ENCODE measurements around the gene OR1F1. TPM values are rescaled to one million over a fixed set of nuclear protein-coding genes. Genes with fewer than 3 reads are reported as not detected.
"Not testable (repeated sequence)": the region's sequence is repeated elsewhere in the genome, so short reads cannot be mapped to it uniquely, and the experiment has no call there.

The OR1F1 gene
- total RNA-seq, 3 donors from 2014 or later: not detected

GRCh38 chr16:3174618-3175148 is 13.3 kb upstream of the OR1F1 start:
- Mint-ChIP-seq H3K36me3 (ENCODE audit: insufficient read depth) (no peaks in the 10 kb centered on the region), H3K4me3 (no peak overlapping the region), H3K9me3 (no peaks in the 10 kb centered on the region), H3K4me1 (ENCODE audit: low read depth) (peaks cover 31% of the 10 kb centered on the region), H3K27me3 (ENCODE audit: low read depth) (peaks cover 68% of the 10 kb centered on the region)
- ATAC-seq: no peak
- no peak for DNase-seq

DNA sequence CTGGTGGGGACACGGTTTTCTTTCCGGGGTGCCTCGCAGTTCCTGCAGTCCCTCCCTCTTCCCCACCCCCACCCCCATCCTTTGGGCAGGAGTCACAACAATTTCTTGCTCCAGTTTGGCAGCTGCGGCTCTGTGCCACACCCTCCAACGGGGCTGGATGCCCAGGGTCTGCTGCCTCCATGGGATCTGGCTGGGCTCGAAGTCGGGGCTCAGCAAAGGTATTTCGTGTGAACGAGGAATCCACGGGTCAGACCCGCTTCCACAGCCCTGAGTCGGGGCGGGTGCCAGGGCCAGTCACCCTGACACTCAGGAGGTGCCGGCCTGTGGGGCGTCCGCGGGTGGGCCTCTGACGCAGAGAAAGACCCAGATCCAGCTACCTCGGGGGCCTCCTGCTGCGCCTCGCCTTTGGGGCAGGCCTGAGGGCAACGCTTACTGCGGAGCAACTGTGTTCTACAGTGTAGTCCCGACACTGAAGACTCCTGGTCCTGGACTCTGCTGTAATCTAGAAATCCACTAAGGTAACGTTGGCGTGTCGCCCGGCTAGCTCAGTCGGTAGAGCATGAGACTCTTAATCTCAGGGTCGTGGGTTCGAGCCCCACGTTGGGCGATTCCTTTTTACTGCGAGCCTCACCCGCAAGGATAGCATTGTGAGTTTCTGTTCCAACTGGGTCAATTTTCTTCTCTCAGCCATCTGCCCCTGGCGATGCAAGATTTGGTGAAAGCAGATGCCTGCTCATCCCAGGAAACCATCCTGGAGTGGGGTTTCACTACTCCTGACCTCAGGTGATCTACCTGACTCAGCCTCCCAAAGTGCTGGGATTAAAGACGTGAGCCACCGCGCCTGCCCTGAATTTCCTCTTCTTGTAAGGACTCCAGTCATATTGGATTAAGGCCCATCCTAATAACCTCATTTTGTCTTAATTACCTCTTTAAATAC is 12.6 kb upstream of the OR1F1 start:
- Mint-ChIP-seq H3K27me3 (ENCODE audit: low read depth) (peaks cover 76% of the 10 kb centered on the region), H3K4me3 (no peak overlapping the region), H3K4me1 (ENCODE audit: low read depth) (peaks cover 31% of the 10 kb centered on the region), H3K36me3 (ENCODE audit: insufficient read depth) (no peaks in the 10 kb centered on the region), H3K9me3 (no peaks in the 10 kb centered on the region)
- ATAC-seq: no peak
- DNase-seq: no peak

DNA sequence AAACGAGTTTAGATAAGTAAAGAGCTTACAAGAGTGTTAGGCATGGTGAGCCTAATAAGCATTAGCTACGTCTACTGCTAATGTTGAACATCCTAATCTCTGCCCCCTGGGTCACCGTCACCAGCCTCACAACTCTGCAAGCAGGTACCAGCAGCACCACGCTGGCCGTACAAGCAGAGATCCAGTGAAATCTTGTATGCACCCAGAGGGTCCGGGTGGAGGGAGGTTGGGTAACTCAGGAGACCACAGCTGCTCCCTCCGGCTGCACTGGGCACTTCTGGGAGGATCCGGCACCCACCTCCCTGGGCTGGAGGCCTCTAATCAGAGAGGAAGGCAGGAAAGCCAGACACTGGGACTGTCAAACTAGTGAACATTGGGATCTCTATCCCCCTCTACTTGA is 8.4 kb upstream of the OR1F1 start:
- H3K27me3 Mint-ChIP-seq (ENCODE audit: low read depth): peaks cover 91% of the 10 kb centered on the region

GRCh38 chr16:3180445-3180878 is 7.5 kb upstream of the OR1F1 start:
- peaks cover 24% of the 10 kb centered on the region for H3K4me1 Mint-ChIP-seq (ENCODE audit: low read depth)
- no peak for ATAC-seq
- DNase-seq: no peak
- H3K9me3 Mint-ChIP-seq: no peaks in the 10 kb centered on the region
- no peak overlapping the region for H3K4me3 Mint-ChIP-seq
- no peaks in the 10 kb centered on the region for H3K36me3 Mint-ChIP-seq (ENCODE audit: insufficient read depth)
- peaks cover 87% of the 10 kb centered on the region for H3K27me3 Mint-ChIP-seq (ENCODE audit: low read depth)

More for the DNA sequence above, 8.4 kb upstream of the OR1F1 start:
- H3K4me3 Mint-ChIP-seq: no peak overlapping the region
- ATAC-seq (no peak), DNase-seq (no peak)
- H3K36me3 Mint-ChIP-seq (ENCODE audit: insufficient read depth): no peaks in the 10 kb centered on the region
- no peaks in the 10 kb centered on the region for H3K9me3 Mint-ChIP-seq
- peaks cover 24% of the 10 kb centered on the region for H3K4me1 Mint-ChIP-seq (ENCODE audit: low read depth)

DNA sequence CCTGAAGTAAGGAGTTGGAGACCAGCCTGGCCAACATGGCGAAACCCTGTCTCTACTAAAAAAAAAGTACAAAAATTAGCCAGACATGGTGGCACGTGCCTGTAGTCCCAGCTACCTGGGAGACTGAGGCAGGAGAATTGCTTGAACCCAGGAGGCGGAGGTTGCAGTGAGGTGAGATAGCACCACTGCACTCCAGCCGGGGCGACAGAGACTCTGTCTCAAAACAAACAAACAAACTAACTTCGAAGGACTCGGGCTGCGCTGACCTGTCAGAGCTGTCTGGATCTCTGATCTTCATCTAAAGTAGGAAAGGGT is 5.8 kb upstream of the OR1F1 start:
- H3K4me1 Mint-ChIP-seq (ENCODE audit: low read depth): peaks cover 21% of the 10 kb centered on the region
- not testable (repeated sequence) for H3K9me3 Mint-ChIP-seq; DNase-seq; ATAC-seq; H3K36me3 Mint-ChIP-seq (ENCODE audit: insufficient read depth)
- peak overlapping the region; percentile 71 for H3K4me3 Mint-ChIP-seq
- H3K27me3 Mint-ChIP-seq (ENCODE audit: low read depth): peaks cover 82% of the 10 kb centered on the region

DNA sequence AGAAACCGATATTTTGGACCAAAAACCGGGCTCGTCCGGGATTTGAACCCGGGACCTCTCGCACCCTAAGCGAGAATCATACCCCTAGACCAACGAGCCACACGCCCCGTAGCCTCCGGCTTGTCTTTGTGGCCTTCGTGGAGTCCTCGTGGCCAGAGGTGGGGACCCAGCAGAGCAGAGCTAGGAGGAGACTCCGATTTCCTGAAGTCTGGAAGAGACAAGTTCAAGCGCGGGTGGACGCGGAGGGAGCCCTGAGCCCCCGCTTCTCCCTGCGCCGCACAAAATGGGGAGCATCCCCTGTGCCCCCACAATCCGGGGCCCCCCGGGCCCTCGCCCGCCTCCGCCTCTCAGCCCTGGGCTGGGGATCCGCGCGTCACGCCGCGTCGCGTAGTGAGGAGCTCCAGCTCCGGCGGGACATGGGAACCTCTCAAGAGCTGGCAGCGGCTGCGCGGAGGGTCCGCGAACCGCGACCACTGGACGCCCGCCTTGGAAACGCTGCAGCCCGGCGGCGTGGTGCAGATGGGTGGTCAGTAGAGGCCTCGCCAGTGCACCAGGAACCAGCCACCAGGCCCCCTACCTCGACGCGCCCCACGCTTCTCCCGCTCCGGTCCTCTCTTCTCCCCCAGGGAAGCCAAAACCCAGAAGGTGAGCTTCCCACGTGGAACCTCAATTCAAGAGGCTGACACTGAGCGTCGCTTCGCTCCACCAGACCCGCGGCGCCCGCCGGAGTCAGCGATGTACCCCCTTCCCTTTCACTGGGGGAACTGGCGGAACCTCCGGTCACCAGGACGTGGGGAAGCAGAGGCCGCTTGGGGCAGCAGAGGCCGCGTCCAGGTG is 5.2 kb upstream of the OR1F1 start:
- H3K36me3 Mint-ChIP-seq (ENCODE audit: insufficient read depth): no peaks in the 10 kb centered on the region
- peak overlapping the region; percentile 71 for H3K4me3 Mint-ChIP-seq
- no peaks in the 10 kb centered on the region for H3K9me3 Mint-ChIP-seq
- H3K27me3 Mint-ChIP-seq (ENCODE audit: low read depth): peaks cover 82% of the 10 kb centered on the region
- H3K4me1 Mint-ChIP-seq (ENCODE audit: low read depth): peaks cover 26% of the 10 kb centered on the region
- DNase-seq (no peak), ATAC-seq (peak; percentile 58 to 67)

DNA sequence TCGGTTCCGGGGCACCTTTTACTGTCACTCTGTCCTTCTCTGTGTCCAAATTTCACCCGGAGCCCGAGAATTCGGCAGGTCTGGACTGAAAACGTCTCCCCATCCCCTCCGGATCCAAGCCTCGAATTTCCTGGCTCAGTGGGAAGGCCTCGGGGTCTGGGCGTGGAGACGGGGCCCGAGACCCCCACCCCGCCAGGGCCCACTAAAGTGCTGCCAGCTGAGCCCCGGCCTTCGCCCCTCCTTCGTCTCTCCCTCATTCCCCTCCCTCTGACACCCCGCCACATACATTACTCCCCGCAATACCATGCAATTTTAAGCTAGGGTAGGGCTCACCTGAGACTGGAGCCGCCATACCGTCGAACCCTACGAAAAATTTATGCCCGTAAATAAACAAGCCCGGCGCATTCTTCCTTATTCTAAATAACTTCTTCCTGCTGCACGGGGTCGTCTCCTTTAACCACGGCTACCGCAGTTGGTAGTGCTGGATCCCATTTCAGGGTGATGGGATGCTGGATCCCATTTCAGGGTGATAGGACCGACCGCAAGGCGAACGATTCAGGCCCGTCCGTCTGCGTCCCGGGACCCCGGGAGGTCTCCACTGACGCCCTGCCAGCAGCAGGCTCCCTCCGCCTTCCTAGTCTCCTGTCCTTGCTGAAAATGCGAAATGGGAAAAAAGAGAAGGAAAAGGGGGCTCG is 4.4 kb upstream of the OR1F1 start:
- Mint-ChIP-seq H3K4me1 (ENCODE audit: low read depth) (peaks cover 31% of the 10 kb centered on the region), H3K36me3 (ENCODE audit: insufficient read depth) (no peaks in the 10 kb centered on the region), H3K4me3 (peak overlapping the region; percentile 68), H3K27me3 (ENCODE audit: low read depth) (peaks cover 82% of the 10 kb centered on the region), H3K9me3 (no peaks in the 10 kb centered on the region)
- ATAC-seq (no peak), DNase-seq (no peak)

GRCh38 chr16:3186946-3187690 is 886 bp upstream of the OR1F1 start:
- Mint-ChIP-seq H3K4me1 (ENCODE audit: low read depth) (peaks cover 55% of the 10 kb centered on the region), H3K27me3 (ENCODE audit: low read depth) (peaks cover 82% of the 10 kb centered on the region), H3K4me3 (peak overlapping the region; percentile 71), H3K9me3 (no peaks in the 10 kb centered on the region), H3K36me3 (ENCODE audit: insufficient read depth) (no peaks in the 10 kb centered on the region)
- DNase-seq: no peak
- ATAC-seq: no peak

DNA sequence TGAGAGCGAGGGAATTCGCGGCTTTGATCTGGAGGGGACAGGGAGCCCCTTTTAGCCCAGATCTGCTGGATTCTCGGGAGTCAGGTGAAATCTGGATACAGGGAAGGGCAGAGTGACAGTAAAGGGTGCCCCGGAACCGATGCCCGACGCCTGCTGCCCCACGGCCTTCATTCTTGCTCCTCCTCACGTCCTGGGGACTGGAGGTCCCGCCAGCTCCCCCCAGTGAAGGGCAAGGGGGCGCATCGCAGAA is 596 bp downstream of the OR1F1 start:
- Mint-ChIP-seq H3K36me3 (ENCODE audit: insufficient read depth) (no peaks in the 10 kb centered on the region), H3K9me3 (no peaks in the 10 kb centered on the region), H3K27me3 (ENCODE audit: low read depth) (peaks cover 80% of the 10 kb centered on the region), H3K4me3 (peak overlapping the region; percentile 71), H3K4me1 (ENCODE audit: low read depth) (peaks cover 44% of the 10 kb centered on the region)
- ATAC-seq (no peak), DNase-seq (no peak)

DNA sequence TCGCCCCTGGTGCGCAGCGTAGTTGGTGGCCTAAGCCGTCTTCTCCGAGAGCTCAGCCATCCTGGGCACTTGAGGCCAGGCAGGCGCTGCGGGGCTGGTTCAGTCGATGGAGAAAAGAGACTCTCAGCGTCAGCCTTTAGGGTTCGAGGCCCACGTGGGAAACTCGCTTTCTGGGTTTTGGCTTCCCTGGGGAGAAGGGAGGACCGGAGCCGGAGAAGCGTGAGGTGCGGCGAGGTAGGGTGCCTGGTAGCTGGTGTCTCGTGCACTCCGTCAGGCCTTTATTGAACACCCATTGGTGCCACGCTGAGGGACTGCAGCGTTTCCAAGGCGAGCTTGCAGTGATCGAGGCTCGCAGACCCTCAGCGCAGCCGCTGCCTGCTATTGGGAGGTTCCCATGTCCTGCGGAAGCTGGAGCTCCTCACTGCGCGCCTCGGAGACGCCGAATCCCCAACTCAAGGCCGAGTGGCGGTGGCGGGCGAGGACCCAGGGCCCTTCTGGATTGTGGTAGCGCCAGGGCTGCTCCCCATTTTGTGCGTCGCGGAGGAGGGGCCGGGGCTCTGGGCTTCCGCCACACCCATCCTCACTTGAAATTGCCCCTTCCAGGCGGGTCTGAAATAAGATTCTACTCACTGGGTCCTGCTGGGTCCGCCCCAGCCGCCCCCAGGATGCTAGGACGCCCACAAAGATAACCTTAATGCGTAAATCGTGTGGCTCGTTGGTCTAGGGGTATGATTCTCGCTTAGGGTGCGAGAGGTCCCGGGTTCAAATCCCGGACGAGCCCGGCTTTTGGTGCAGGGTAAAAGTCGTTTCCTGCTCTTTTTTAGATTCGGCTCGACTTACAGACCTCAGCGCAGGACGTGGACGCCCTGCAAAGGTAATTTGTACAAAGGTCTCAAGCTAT is 1.2 kb downstream of the OR1F1 start:
- H3K27me3 Mint-ChIP-seq (ENCODE audit: low read depth): peaks cover 80% of the 10 kb centered on the region

DNA sequence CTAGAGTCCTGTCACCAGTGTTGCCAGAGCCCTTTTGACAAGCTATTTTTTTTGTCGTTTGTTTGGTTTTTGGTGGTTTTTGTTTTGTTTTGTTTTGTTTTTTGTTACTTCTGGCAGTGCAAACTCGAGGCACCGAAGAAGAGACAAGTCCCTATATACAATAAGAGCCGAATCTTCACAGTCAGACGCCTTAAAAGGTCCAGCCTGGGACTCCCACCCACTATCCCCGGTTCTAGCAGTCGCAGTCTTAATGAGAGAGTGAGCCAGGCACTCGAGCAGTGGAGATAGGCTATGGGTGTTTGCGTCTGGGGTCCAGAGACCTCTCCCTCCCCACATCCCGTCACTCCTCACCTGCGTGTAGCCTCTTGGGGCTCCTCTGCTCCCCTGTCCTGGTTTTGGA is 1.9 kb downstream of the OR1F1 start:
- peaks cover 41% of the 10 kb centered on the region for H3K4me1 Mint-ChIP-seq (ENCODE audit: low read depth)
- DNase-seq (no peak), ATAC-seq (no peak)
- peaks cover 82% of the 10 kb centered on the region for H3K27me3 Mint-ChIP-seq (ENCODE audit: low read depth)
- peak overlapping the region; percentile 71 for H3K4me3 Mint-ChIP-seq
- no peaks in the 10 kb centered on the region for H3K9me3 Mint-ChIP-seq
- H3K36me3 Mint-ChIP-seq (ENCODE audit: insufficient read depth): no peaks in the 10 kb centered on the region

More for the DNA sequence above, 1.2 kb downstream of the OR1F1 start:
- peaks cover 42% of the 10 kb centered on the region for H3K4me1 Mint-ChIP-seq (ENCODE audit: low read depth)
- no peaks in the 10 kb centered on the region for H3K9me3 Mint-ChIP-seq
- ATAC-seq (peak; percentile 25 to 35), DNase-seq (no peak)
- H3K4me3 Mint-ChIP-seq: peak overlapping the region; percentile 71
- no peaks in the 10 kb centered on the region for H3K36me3 Mint-ChIP-seq (ENCODE audit: insufficient read depth)

DNA sequence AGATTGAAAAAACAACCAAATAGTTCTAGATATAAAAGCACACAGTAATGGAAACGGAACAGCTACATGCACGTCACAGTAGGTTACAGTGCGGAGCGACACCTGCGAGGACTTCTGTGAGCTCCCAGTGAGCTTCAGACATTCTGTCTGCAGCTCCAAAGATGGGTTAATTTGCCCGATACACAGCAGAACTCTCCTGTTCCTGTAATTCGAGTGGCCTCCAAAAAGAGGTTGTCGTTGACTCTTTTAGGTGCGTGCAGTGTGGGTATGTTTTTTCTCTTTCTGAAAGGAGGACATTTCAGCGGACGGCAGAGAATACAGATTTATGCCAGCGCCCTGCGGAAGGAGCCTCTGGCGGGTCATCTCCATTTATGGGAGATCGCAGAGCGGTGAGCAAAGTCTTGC is 2.9 kb downstream of the OR1F1 start:
- Mint-ChIP-seq H3K27me3 (ENCODE audit: low read depth) (peaks cover 86% of the 10 kb centered on the region), H3K4me1 (ENCODE audit: low read depth) (peaks cover 41% of the 10 kb centered on the region), H3K36me3 (ENCODE audit: insufficient read depth) (no peaks in the 10 kb centered on the region), H3K9me3 (no peaks in the 10 kb centered on the region), H3K4me3 (peak overlapping the region; percentile 66)
- DNase-seq (no peak), ATAC-seq (no peak)

DNA sequence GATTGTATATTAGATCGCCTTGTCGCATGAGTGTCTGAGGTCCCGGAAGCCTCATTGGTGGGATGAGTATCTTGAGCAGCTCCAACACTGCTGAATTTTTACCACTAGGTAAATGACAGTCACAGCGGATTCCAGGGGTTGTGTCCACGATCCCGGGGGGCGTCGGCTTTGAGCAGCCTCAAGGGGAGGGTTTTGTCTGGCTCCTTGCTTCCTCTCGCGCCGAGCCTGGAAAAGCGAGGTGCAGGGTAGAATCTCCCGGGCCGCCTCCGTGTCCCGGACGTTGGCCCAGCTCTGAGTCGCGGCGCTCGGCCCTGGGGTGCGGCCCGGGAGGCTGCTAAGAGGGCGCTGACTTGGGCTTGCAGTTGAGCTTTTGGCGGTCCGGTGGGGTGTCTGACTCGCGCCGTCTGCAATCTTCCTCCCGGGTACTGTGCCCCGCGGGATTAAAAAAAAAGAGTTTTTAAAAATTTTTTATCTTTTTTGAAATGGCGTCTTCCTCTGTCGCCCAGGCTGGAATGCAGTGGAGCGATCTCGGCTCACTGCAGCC is 4.5 kb downstream of the OR1F1 start:
- H3K4me1 Mint-ChIP-seq (ENCODE audit: low read depth): peaks cover 37% of the 10 kb centered on the region

More for the DNA sequence above, 4.5 kb downstream of the OR1F1 start:
- no peak for ATAC-seq
- peaks cover 77% of the 10 kb centered on the region for H3K27me3 Mint-ChIP-seq (ENCODE audit: low read depth)
- no peaks in the 10 kb centered on the region for H3K9me3 Mint-ChIP-seq
- no peak overlapping the region for H3K4me3 Mint-ChIP-seq
- DNase-seq: no peak
- no peaks in the 10 kb centered on the region for H3K36me3 Mint-ChIP-seq (ENCODE audit: insufficient read depth)
